Activated T-cell treated with anti-CD3 and anti-CD28 coated beads for 48 hours (primary cell): ENCODE results near the gene FAXDC2.
"Not testable (repeated sequence)": the region's sequence is repeated elsewhere in the genome, so short reads cannot be mapped to it uniquely, and the experiment has no call there.

Experiments
- DNase-seq: peaks from one replicate; pipeline ENCODE4 v3.0.0-alpha.2; 2020; ENCODE audit warnings: low read depth

The FAXDC2 gene

GRCh38 chr5:154830219-154830595 lies 20.2 kb downstream of the FAXDC2 start:
- DNase-seq, result no peak

DNA sequence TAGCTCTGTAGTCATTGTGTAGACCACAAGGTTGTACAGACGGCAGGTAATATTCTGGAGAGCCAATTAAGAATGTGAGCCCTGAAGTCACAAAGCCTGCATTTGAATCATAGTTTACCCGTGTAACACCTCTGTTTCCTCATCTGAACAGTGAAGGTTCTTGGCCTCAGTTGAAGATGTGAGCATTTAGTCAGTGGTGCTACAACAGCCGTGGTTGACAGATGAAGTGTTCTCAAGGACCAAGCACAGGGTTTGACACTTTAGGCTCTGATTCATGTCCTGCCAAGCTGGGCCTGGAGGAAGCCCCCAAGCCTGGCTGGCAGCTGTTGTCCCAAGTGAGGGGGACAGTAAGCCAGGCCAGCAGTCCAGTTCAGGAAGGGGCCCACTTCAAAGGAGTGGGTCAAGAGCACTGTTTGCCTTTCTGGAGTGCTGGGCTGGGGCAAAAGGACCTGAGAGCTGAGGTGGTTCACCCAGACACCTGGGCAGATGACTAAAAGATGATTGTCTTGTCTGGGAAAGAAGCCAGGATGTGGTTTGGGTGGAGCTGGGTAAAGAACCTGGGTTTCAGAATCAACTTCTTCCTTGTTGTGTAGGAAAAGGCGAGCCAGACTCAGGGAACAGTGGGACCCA lies 20.7 kb downstream of the FAXDC2 start:
- DNase-seq, result peak; percentile 15

DNA sequence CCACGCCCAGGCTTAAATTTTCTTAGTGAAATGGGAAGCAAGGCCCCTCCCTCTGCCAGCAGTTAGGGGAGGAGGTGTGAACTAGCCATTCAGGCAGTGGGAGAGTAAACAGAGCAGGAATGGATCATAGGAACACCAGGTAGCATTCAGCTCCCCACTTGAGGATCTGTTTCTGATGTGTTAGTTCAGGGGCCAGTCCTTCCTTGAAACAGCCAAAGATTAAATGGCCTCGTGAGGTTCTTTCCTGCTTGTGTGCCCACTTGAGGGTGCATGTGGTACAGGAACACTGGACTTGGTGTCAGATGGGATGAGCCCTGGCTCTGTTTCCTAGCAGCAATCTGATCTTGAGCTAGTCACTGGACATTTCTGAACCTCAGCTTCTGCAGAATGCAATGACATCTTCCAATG lies 21.2 kb downstream of the FAXDC2 start:
- no peak for DNase-seq

DNA sequence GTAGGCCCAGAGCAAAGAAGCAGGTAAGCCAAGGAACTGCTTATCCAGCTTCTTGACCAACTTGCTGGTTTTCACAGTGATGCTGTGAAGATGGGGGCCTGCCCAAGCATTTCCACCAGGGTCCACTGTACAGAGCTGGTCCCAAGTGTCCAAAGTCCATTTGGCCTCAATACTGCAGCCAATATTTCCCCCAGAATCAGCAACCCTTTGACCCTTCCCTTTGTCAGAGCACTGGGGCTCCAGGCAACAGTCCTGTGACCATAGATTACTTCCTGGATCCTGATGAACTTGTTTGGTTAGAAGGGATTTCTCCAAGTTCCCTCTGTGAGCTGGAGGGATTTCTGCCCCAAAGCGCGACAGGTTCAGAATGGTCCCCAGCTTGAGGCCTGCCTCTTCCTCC lies 26.3 kb downstream of the FAXDC2 start:
- no peak for DNase-seq

DNA sequence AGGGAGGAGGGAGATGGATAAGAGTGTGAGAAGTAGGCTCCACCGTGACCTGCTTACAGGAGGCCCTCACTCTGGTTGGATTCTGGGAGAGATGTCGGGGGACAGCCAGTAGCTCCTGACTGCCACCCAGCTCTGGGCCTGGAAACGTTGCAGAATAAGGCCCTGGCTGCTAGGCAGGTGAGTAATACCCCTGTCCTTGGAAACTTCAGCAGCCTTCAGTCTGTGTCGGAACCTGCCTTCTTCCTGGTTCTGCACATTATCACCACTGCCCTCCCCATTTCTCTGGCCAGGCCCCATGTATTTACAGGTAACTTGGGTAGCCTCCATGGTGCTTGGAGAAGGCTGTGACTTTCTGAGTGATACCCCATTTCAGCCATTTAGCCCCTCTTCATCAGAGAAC lies 26.8 kb downstream of the FAXDC2 start:
- DNase-seq, result no peak

GRCh38 chr5:154822896-154823295 lies 27.5 kb downstream of the FAXDC2 start:
- not testable (repeated sequence) for DNase-seq

DNA sequence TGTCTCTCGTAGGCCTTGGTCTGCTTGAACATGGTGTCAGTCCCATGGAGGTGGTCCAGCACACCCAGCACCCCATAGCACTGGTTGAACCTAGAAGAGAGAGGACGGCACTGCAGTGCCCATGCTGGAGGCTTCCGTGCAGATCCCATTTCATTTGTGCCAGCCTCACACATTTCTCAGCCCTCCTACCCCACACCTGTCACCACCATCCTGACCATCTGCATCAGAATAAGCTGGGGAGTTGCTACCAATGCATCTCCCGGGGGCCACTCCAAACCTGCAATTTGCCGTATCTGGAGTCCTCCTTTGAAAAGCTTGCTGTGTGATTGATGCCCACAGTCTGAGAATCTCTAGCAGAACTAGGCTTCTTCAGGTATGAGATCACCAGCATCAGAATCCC lies 30.0 kb downstream of the FAXDC2 start:
- no peak for DNase-seq

DNA sequence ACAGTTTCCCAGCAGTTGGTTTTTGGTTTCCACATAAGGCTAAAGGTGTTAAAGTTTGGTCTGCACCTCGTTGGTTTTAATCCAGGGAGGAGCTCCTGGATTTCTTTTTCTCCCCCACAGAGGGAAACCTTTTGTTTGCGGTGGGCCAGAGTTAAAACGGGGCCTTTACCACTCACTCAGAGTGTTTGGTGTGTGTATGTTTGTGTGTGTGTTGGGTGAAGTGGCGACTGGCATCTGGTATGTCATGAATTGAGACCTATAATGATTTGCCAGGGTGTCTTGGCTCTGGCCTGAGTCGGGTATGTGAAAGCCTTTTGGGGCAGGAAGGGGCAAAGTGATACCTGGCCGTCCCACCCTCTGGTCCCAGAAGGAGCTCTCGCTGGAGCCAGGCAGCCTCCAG lies 30.9 kb downstream of the FAXDC2 start:
- DNase-seq, result no peak

DNA sequence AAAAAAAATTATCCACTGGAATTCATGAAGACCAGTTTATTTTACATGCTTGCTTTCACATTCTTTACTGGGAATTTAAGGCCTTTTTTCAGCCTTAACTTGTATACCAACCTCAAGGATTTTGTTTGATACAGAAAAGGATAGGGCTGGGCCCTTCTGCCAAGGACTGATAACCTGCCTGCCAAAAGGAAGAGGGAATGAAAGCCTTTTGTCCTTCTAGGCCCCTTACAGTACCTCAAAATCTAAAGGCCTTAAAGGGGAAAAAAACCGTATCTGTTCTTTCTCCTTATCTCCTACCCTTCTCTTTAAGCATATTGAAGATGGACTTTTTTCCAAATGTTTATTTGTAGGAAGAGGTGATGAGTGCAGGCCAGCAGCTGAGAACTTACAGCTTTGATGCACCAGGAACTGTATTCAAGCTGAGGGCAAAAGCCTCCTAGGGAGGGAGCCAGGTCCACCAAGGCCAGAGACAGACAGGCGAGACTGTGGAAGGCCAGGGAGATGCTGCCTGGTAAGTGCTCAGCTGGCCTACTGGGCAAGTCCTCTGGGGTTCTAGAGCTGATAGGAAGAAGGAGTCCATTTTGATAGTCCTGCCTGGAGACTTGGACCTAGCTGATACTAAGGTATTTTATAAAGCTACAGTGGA lies 31.8 kb downstream of the FAXDC2 start:
- DNase-seq, result no peak

GRCh38 chr5:154817815-154818214 lies 32.6 kb downstream of the FAXDC2 start:
- no peak for DNase-seq

DNA sequence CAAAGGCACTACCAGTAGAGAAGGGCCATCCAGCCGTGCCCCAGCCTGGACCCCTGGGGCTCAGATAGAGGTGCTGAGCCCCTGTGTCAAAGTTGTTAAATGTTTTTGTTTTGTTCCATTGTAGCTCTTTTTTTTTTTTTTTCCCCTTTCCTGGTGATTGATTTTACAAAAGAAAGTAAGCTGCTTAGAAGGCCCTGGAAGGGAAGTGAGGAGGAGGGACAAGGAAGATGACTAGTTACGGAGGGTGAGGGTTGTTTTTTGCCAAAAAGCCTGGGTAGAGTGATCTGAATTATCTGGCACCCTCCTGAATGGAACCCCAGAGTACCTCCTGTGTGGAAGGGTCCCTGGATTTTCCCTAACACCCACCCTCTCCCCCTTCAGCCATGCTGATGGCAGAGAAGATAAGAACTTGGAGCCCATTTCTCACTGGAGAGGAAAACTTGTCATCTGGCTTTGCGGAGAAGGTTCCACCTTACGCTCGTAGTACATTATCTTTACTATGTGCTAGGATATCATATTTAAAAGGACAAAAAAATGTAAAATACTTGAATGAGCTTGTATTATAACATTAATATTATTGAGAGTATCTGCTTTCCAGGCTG lies 33.4 kb downstream of the FAXDC2 start:
- no peak for DNase-seq

- DNase-seq, result no peak
Measured at GRCh38 chr5:154815684-154816247, 34.6 kb downstream of the FAXDC2 start.

GRCh38 chr5:154815025-154815424 lies 35.4 kb downstream of the FAXDC2 start:
- no peak for DNase-seq

DNA sequence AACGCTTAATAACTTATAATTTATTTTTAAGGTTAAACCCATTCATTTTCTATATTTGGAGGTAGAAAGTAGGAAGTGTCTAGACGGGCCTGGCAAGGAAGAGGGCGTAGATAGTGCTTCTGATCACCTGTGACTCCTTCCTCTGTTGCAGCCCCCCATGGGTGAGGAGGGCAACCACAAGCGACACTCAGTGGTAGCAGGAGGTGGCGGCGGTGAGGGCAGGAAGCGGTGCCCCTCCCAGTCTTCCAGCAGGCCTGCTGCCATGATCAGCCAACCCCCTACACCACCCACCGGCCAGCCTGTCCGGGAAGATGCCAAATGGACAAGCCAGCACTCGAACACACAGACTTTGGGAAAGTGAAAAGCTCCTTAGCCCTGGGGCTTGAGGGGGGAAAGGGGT lies 36.7 kb downstream of the FAXDC2 start:
- no peak for DNase-seq

- no peak for DNase-seq
Measured at GRCh38 chr5:154813158-154813557, 37.2 kb downstream of the FAXDC2 start.

DNA sequence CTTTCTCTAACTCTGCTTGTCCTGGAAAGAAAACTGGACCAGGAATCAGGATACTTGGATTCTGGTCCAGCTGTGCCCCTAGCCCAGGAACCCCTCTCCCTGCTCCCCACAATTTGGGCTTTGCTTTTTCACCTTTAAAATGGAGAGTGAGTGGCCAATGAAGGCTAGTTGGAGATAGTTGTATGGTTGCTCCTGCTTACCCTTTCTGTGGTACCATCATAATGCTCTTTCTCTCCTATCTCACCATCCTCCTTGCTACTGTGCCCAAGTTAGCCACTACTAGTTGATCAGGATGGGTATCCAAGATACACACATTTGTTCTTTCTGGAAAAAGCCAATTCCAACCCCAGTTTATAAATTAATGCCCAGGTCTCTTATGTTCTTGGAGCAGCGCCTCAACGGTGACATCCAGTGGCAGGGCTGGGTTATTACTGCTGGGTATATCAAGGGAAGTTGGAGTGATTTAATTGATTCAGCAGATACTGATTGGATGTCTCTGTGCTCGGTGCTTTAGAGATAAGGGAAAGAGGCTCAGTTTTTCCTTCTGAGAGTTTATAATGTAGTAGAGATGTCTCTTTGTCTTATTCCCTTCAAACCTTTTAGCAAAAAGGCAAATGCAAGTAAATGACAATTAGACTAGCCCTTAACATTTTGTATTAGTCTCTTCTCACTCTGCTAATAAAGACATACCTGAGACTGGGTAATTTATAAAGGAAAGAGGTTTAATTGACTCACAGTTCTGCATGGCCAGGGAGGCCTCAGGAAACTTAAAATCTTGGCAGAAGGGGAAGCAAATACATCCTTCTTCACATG lies 38.5 kb downstream of the FAXDC2 start:
- DNase-seq, result peak; percentile 43

DNA sequence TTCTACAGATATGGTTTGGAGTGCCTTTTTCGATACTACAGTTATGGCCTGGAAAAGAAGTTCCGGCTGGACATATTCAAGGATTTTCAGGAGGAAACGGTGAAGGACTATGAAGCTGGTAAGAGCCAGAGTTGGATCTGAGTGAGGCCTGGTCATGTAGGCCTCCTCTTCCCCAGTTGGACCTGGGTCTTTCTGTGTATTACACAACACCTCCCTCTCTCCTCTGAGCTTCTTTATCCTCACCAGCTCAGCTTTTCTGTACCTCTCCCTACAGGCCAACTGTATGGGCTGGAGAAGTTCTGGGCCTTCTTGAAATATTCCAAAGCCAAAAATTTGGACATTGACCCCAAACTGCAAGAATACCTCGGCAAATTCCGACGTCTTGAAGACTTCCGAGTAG lies 39.2 kb downstream of the FAXDC2 start:
- no peak for DNase-seq

- DNase-seq, result no peak
Measured at GRCh38 chr5:154806176-154806575, 44.2 kb downstream of the FAXDC2 start.

DNA sequence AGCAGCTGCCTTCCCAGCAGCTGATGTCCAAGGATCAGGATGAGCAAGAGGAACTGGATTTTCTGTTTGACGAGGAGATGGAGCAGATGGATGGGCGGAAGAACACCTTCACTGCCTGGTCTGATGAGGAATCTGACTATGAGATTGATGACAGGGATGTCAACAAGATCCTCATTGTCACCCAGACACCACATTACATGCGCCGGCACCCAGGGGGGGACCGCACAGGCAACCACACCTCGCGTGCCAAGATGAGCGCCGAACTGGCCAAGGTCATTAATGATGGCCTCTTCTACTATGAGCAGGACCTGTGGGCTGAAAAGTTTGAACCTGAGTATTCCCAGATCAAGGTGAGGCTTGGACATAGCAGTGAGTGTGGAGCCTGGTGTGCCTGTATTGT lies 48.4 kb downstream of the FAXDC2 start:
- DNase-seq, result no peak

GRCh38 chr5:154801083-154801482 lies 49.3 kb downstream of the FAXDC2 start:
- DNase-seq, result no peak

DNA sequence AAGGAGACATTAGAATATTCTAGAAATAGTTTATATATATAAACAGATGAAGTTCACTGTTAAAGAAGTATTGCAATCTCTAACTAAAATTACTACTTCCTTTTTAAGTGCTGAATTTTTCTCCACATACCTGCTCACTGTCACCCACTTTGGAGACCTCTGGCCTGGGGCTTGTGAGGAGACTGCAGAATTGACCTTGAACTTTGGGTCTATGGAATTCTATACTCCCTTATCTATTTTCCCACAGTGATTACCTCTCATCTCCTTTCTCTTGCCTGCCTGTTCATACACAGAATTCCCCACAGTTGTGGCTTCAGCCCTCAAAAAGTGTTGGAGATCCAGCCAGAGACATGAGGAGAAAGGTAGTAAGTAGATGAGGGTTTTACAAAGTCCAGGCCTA lies 49.8 kb downstream of the FAXDC2 start:
- no peak for DNase-seq

GRCh38 chr5:154797762-154798161 lies 52.6 kb downstream of the FAXDC2 start:
- no peak for DNase-seq

DNA sequence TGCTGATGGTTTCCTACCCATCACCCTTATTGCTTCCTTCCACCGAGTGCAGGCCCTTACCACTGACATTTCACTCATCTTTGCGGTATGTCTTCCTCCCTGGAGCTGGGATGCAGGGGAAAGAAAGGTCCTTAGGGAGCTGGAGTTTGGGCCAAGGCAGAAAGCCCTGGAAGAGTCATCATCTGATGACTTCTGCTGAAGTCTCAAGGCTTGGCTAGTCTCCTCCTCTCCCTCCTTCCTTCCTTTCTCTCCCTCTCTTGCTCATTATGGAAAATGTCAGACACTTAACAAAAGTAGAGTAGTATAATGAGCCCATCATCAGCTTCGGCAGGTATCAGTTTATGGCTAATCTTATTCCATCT lies 55.2 kb downstream of the FAXDC2 start:
- DNase-seq, result no peak
